Measurements from ENCODE around the gene NDUFV1.

GRCh38 chr11:67582011-67582410, 24.7 kb upstream of the NDUFV1 start:
- TF ChIP-seq EZH2 (IDR thresholded peaks at IDR 0.05; ENCODE audit: insufficient read depth, poor library complexity, severe bottlenecking) (no peak), EZH2phosphoT487 (IDR thresholded peaks at IDR 0.05; ENCODE audit: insufficient read depth, low read depth) (no peak)

Data from GM23248 (cell line).